ENCODE data around the gene KCNK6. TPM values are rescaled to one million over a fixed set of nuclear protein-coding genes. Genes with fewer than 3 reads are reported as not detected.

Gene KCNK6
- total and polyA plus RNA-seq, 4 donors = 1.2 to 4.6 (median 2.7) TPM

- DNase-seq (ENCODE audit: low spot score) = no peak
- H3K27me3 ChIP-seq (ENCODE audit: control insufficient read depth in 4 of 4, insufficient read depth in 4 of 4, low read length in 3 of 4) = no peaks in the 10 kb centered on the region
- peaks cover 0 to 10% (median under 1%) of the 10 kb centered on the region in 4 donors for H3K36me3 ChIP-seq (ENCODE audit: control insufficient read depth in 4 of 4, insufficient read depth in 3 of 4, low read depth in 1 of 4, low read length in 3 of 4)
- H3K4me1 ChIP-seq (ENCODE audit: control insufficient read depth in 4 of 4, insufficient read depth in 4 of 4, low read length in 3 of 4) = no peaks in the 10 kb centered on the region
- TF ChIP-seq NR2F2 (IDR thresholded peaks at IDR 0.05) (no peak), RAD21 (IDR thresholded peaks at IDR 0.05) (no peak), SP1 (IDR thresholded peaks at IDR 0.05) (no peak)
- TF ChIP-seq, protein P1, sequence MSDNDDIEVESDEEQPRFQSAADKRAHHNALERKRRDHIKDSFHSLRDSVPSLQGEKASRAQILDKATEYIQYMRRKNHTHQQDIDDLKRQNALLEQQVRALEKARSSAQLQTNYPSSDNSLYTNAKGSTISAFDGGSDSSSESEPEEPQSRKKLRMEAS (IDR thresholded peaks at IDR 0.05) = no peak
- TF ChIP-seq, protein P2, sequence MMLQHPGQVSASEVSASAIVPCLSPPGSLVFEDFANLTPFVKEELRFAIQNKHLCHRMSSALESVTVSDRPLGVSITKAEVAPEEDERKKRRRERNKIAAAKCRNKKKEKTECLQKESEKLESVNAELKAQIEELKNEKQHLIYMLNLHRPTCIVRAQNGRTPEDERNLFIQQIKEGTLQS (IDR thresholded peaks at IDR 0.05) = no peak
- TF ChIP-seq, protein P3, sequence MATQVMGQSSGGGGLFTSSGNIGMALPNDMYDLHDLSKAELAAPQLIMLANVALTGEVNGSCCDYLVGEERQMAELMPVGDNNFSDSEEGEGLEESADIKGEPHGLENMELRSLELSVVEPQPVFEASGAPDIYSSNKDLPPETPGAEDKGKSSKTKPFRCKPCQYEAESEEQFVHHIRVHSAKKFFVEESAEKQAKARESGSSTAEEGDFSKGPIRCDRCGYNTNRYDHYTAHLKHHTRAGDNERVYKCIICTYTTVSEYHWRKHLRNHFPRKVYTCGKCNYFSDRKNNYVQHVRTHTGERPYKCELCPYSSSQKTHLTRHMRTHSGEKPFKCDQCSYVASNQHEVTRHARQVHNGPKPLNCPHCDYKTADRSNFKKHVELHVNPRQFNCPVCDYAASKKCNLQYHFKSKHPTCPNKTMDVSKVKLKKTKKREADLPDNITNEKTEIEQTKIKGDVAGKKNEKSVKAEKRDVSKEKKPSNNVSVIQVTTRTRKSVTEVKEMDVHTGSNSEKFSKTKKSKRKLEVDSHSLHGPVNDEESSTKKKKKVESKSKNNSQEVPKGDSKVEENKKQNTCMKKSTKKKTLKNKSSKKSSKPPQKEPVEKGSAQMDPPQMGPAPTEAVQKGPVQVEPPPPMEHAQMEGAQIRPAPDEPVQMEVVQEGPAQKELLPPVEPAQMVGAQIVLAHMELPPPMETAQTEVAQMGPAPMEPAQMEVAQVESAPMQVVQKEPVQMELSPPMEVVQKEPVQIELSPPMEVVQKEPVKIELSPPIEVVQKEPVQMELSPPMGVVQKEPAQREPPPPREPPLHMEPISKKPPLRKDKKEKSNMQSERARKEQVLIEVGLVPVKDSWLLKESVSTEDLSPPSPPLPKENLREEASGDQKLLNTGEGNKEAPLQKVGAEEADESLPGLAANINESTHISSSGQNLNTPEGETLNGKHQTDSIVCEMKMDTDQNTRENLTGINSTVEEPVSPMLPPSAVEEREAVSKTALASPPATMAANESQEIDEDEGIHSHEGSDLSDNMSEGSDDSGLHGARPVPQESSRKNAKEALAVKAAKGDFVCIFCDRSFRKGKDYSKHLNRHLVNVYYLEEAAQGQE (IDR thresholded peaks at IDR 0.05) = no peak
- H3K27ac ChIP-seq (ENCODE audit: low read depth in 1 of 2, low read length in 2 of 2) = no peak overlapping the region
- no peak overlapping the region for H3K4me3 ChIP-seq (ENCODE audit: low read depth in 1 of 3, low read length in 3 of 3)
- H3K9me3 ChIP-seq (ENCODE audit: control insufficient read depth in 4 of 4, low read length in 3 of 4) = no peaks in the 10 kb centered on the region
- 95% methylated on average over 7 of the region's 7 CpGs for WGBS
- H3K9ac ChIP-seq (ENCODE audit: low read depth in 1 of 2, low read length in 2 of 2) = no peak overlapping the region
Observed at GRCh38 chr19:38329651-38330050, 10.0 kb downstream of the KCNK6 start.

- Histone ChIP-seq H3K27me3 (ENCODE audit: control insufficient read depth in 4 of 4, insufficient read depth in 4 of 4, low read length in 3 of 4) (no peaks in the 10 kb centered on the region), H3K4me1 (ENCODE audit: control insufficient read depth in 4 of 4, insufficient read depth in 4 of 4, low read length in 3 of 4) (peaks cover 0 to 9% (median 0%) of the 10 kb centered on the region in 4 donors), H3K9me3 (ENCODE audit: control insufficient read depth in 4 of 4, low read length in 3 of 4) (no peaks in the 10 kb centered on the region), H3K9ac (ENCODE audit: low read depth in 1 of 2, low read length in 2 of 2) (no peak overlapping the region), H3K4me3 (ENCODE audit: low read depth in 1 of 3, low read length in 3 of 3) (no peak overlapping the region), H3K27ac (ENCODE audit: low read depth in 1 of 2, low read length in 2 of 2) (no peak overlapping the region), H3K36me3 (ENCODE audit: control insufficient read depth in 4 of 4, insufficient read depth in 3 of 4, low read depth in 1 of 4, low read length in 3 of 4) (peaks cover 0 to 10% (median under 1%) of the 10 kb centered on the region in 4 donors)
- 76% methylated on average over 1 of the region's 1 CpG for WGBS
- no peak for DNase-seq (ENCODE audit: low spot score)
- TF ChIP-seq TAF1 (conservative IDR thresholded peaks at IDR 0.05) (no peak), HNF4G (IDR thresholded peaks at IDR 0.05) (no peak), CTCF (IDR thresholded peaks at IDR 0.05; ENCODE audit: low read depth, low read length, missing input control) (no peak), SP1 (IDR thresholded peaks at IDR 0.05) (no peak), EGR1 (IDR thresholded peaks at IDR 0.05; ENCODE audit: low read depth in 2 of 2) (no peak)
Observed at GRCh38 chr19:38331728-38332127, 12.1 kb downstream of the KCNK6 start.

DNA sequence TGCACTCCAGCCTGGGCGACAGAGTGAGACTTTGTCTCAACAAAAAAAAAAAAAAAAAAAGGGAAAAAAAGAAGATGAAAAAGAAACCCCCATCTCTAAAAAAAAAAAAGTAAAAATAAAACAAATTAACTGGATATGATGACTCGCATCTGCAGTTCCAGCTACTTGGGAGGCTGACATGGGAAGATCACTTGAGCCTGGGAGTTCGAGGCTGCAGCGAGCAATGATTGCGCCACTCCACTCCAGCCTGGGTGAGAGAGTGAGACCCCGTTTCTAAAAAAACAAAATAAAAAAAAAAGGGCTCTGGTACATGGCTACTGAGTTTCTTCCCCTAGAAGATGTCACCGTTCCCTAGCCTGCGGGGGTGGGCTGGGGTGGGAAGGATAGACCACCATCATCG is 13.6 kb downstream of the KCNK6 start:
- no peak for TF ChIP-seq FOXA1 (IDR thresholded peaks at IDR 0.05)
- TF ChIP-seq, protein P2 (IDR thresholded peaks at IDR 0.05) = no peak
- no peaks in the 10 kb centered on the region for H3K36me3 ChIP-seq (ENCODE audit: control insufficient read depth in 4 of 4, insufficient read depth in 3 of 4, low read depth in 1 of 4, low read length in 3 of 4)
- no peak overlapping the region for H3K27ac ChIP-seq (ENCODE audit: low read depth in 1 of 2, low read length in 2 of 2)
- 85% methylated on average over 9 of the region's 9 CpGs for WGBS
- H3K4me3 ChIP-seq (ENCODE audit: low read depth in 1 of 3, low read length in 3 of 3) = no peak overlapping the region
- H3K9ac ChIP-seq (ENCODE audit: low read depth in 1 of 2, low read length in 2 of 2) = no peak overlapping the region
- no peaks in the 10 kb centered on the region for H3K27me3 ChIP-seq (ENCODE audit: control insufficient read depth in 4 of 4, insufficient read depth in 4 of 4, low read length in 3 of 4)
- no peak for DNase-seq (ENCODE audit: low spot score)
- peaks cover 3 to 15% (median 4%) of the 10 kb centered on the region in 4 donors for H3K4me1 ChIP-seq (ENCODE audit: control insufficient read depth in 4 of 4, insufficient read depth in 4 of 4, low read length in 3 of 4)
- no peaks in the 10 kb centered on the region for H3K9me3 ChIP-seq (ENCODE audit: control insufficient read depth in 4 of 4, low read length in 3 of 4)
